Hepatocyte (in vitro differentiated cells): Measurements from ENCODE around the gene NFKB2. TPM values are rescaled to one million over a fixed set of nuclear protein-coding genes. Genes with fewer than 3 reads are reported as not detected.

Experiments used
- DNase-seq: peaks from one replicate; pipeline ENCODE4 v3.0.0-alpha.2; 2016; ENCODE audit warnings: low spot score
- H2AFZ ChIP-seq: fragments of 200-600 bp; sonication (generic); 2 replicates; pipeline ENCODE4 v1.6.0; 2016; ENCODE audit warnings: antibody characterized with exemption, mild to moderate bottlenecking
- H3K27ac ChIP-seq: fragments of 200-600 bp; sonication (generic); 2 replicates; pipeline ENCODE4 v1.5.1; 2016; ENCODE audit warnings: mild to moderate bottlenecking
- H3K27me3 ChIP-seq: fragments of 200-600 bp; sonication (generic); 2 replicates; pipeline ENCODE4 v1.6.1; 2016
- H3K36me3 ChIP-seq: fragments of 200-600 bp; sonication (generic); replicated peaks from 2 replicates; pipeline ENCODE4 v1.5.1; 2016; ENCODE audit warnings: low read depth; ENCODE audit not compliant: insufficient read depth
- H3K4me1 ChIP-seq: fragments of 200-600 bp; sonication (generic); 2 replicates; pipeline ENCODE4 v1.5.1; 2016; ENCODE audit warnings: mild to moderate bottlenecking, moderate library complexity; ENCODE audit not compliant: insufficient read depth
- H3K4me2 ChIP-seq: fragments of 200-600 bp; sonication (generic); 2 replicates; pipeline ENCODE4 v1.6.0; 2016
- H3K4me3 ChIP-seq: fragments of 200-600 bp; sonication (generic); 2 replicates; pipeline ENCODE4 v1.5.1; 2016; ENCODE audit warnings: mild to moderate bottlenecking
- H3K79me2 ChIP-seq: fragments of 200-600 bp; sonication (generic); 2 replicates; pipeline ENCODE4 v1.6.0; 2017; ENCODE audit warnings: mild to moderate bottlenecking
- H3K9me2 ChIP-seq: fragments of 200-600 bp; sonication (generic); replicated peaks from 2 replicates; pipeline ENCODE4 v1.6.0; 2017; ENCODE audit warnings: mild to moderate bottlenecking; ENCODE audit not compliant: insufficient read depth
- H3K9me3 ChIP-seq: fragments of 200-600 bp; sonication (generic); 2 replicates; pipeline ENCODE4 v1.5.1; 2016; ENCODE audit warnings: low read depth, mild to moderate bottlenecking
- H4K20me1 ChIP-seq: fragments of 200-600 bp; sonication (generic); 2 replicates; pipeline ENCODE4 v1.6.0; 2016; ENCODE audit warnings: mild to moderate bottlenecking; ENCODE audit not compliant: insufficient read depth, poor library complexity, severe bottlenecking
- CTCF ChIP-seq: fragments of 200-600 bp; sonication (generic); IDR thresholded peaks from 2 replicates; pipeline ENCODE4 v1.5.1; 2016; ENCODE audit warnings: antibody characterized with exemption, mild to moderate bottlenecking; ENCODE audit not compliant: poor library complexity
- EZH2 ChIP-seq: fragments of 200-600 bp; sonication (generic); IDR thresholded peaks from 2 replicates; pipeline ENCODE4 v1.6.1; 2016; ENCODE audit warnings: antibody characterized with exemption, mild to moderate bottlenecking, borderline replicate concordance
- EZH2phosphoT487 ChIP-seq: fragments of 200-600 bp; sonication (generic); IDR thresholded peaks from one replicate; pipeline ENCODE4 v1.6.1; 2018; ENCODE audit warnings: antibody characterized with exemption, mild to moderate bottlenecking, low read depth, moderate library complexity; ENCODE audit not compliant: unreplicated experiment, severe bottlenecking
- WGBS: methylation state at CpG from one replicate; pipeline ENCODE4 v1.1.6; 2016; ENCODE audit warnings: low lambda C conversion rate; ENCODE audit errors: missing lambda C conversion rate; 5-methylcytosine and 5-hydroxymethylcytosine counted together
- polyA plus RNA-seq: library from polyadenylated mRNA; unstranded; fragments of >200 nt; fragmentation: Nextera tagmentation; extraction: Ambion mirVana; gene quantifications from 2 replicates; pipeline ENCODE4 v1.2.1, GENCODE V29; 2016
- total RNA-seq: library from RNA; depleted of rRNA; stranded (reverse); fragments of >200 nt; gene quantifications from 2 replicates; pipeline ENCODE4 v1.2.3, GENCODE V29; 2014

NFKB2 gene
- total and polyA plus RNA-seq, 2 experiments from 2014 or later = 23.2 to 27.4 TPM

GRCh38 chr10:102414749-102415148 lies 19.2 kb downstream of the NFKB2 start:
- TF ChIP-seq CTCF (no peak), EZH2 (no peak), EZH2phosphoT487 (no peak)
- no peaks in the 10 kb centered on the region for H3K9me3 ChIP-seq
- no peak overlapping the region for H3K27ac ChIP-seq
- H4K20me1 ChIP-seq = no peaks in the 10 kb centered on the region
- H2AFZ ChIP-seq = no peak overlapping the region
- no peaks in the 10 kb centered on the region for H3K79me2 ChIP-seq
- H3K36me3 ChIP-seq = no peaks in the 10 kb centered on the region
- no peak overlapping the region for H3K4me3 ChIP-seq
- H3K4me1 ChIP-seq = peaks cover 11% of the 10 kb centered on the region
- no peak overlapping the region for H3K4me2 ChIP-seq
- DNase-seq = no peak
- no peaks in the 10 kb centered on the region for H3K9me2 ChIP-seq
- 82% methylated on average over 20 of the region's 20 CpGs for WGBS
- H3K27me3 ChIP-seq = peaks cover 34% of the 10 kb centered on the region

- no peaks in the 10 kb centered on the region for H3K79me2 ChIP-seq
- no peak for DNase-seq
- peaks cover 13% of the 10 kb centered on the region for H3K4me1 ChIP-seq
- no peak overlapping the region for H3K4me2 ChIP-seq
- no peaks in the 10 kb centered on the region for H3K36me3 ChIP-seq
- peaks cover 28% of the 10 kb centered on the region for H3K27me3 ChIP-seq
- no peaks in the 10 kb centered on the region for H3K9me3 ChIP-seq
- no peak overlapping the region for H3K27ac ChIP-seq
- no peak overlapping the region for H2AFZ ChIP-seq
- TF ChIP-seq EZH2phosphoT487 = no peak
- no peak for TF ChIP-seq CTCF
- no peak for TF ChIP-seq EZH2
- WGBS = 70% methylated on average over 9 of the region's 9 CpGs
- no peak overlapping the region for H3K4me3 ChIP-seq
- no peaks in the 10 kb centered on the region for H4K20me1 ChIP-seq
- H3K9me2 ChIP-seq = no peaks in the 10 kb centered on the region
Observed at GRCh38 chr10:102416283-102416682, 20.8 kb downstream of the NFKB2 start.

GRCh38 chr10:102416695-102417094 lies 21.2 kb downstream of the NFKB2 start:
- H3K4me2 ChIP-seq = no peak overlapping the region
- peaks cover 28% of the 10 kb centered on the region for H3K27me3 ChIP-seq
- no peak for DNase-seq
- no peak overlapping the region for H2AFZ ChIP-seq
- H3K36me3 ChIP-seq = no peaks in the 10 kb centered on the region
- peaks cover 13% of the 10 kb centered on the region for H3K4me1 ChIP-seq
- no peaks in the 10 kb centered on the region for H3K9me2 ChIP-seq
- TF ChIP-seq CTCF = no peak
- H3K27ac ChIP-seq = no peak overlapping the region
- H3K79me2 ChIP-seq = peaks cover 3% of the 10 kb centered on the region
- no peak overlapping the region for H3K4me3 ChIP-seq
- no peaks in the 10 kb centered on the region for H3K9me3 ChIP-seq
- no peaks in the 10 kb centered on the region for H4K20me1 ChIP-seq
- 85% methylated on average over 7 of the region's 20 CpGs for WGBS

- Histone ChIP-seq H3K27me3 (peaks cover 14% of the 10 kb centered on the region), H4K20me1 (peaks cover 5% of the 10 kb centered on the region), H2AFZ (no peak within 1 kb of the TSS), H3K4me3 (peak within 1 kb of the TSS; percentile 63), H3K4me2 (peak within 1 kb of the TSS; percentile 100), H3K9me3 (no peaks in the 10 kb centered on the region), H3K4me1 (peaks cover 24% of the 10 kb centered on the region), H3K9me2 (no peaks in the 10 kb centered on the region), H3K27ac (no peak within 1 kb of the TSS), H3K79me2 (peaks cover 15% of the 10 kb centered on the region), H3K36me3 (no peaks in the 10 kb centered on the region)
- WGBS = 7% methylated on average over 30 of the region's 45 CpGs
- TF ChIP-seq EZH2phosphoT487 = no peak
- TF ChIP-seq EZH2 = no peak
- no peak for TF ChIP-seq CTCF
- no peak for DNase-seq
Observed at GRCh38 chr10:102418622-102419268, 23.2 kb downstream of the NFKB2 start, which contains the start of gene PSD. PSD (minus strand) TSS chr10:102418785; CDS start chr10:102417038, 1,747 bp downstream.
